ENCODE results near the gene COL4A2. TPM values are rescaled to one million over a fixed set of nuclear protein-coding genes. Genes with fewer than 3 reads are reported as not detected.

COL4A2 gene
- total and polyA plus RNA-seq, 11 donors, result 92.4 to 377 (median 166) TPM

DNA sequence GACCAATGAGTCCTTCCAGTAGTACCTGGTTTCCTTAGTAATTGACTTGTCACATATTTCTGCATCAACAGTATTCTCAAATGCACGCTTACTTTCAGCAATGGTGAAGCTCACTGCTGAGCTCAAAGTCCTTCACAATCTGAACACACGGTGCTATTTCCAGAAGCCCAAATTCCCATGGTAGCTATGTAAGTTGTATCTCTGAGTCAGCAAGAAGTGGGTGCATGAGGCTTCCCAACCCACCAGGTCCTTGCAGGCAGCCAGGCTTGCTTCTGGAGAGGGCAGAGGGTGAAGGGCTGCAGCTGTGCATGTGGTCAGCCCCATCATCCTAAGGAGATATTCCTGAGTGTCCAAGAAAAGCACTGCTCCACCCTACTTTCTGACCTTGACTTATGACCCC is 25.7 kb downstream of the COL4A2 start:
- Histone ChIP-seq H3K27ac (peak overlapping the region in 2 of 12 donors; percentile 9 to 95), H3K4me3 (no peak overlapping the region), H3K4me1 (peaks cover 0 to 83% (median 51%) of the 10 kb centered on the region in 12 donors), H3K9me3 (no peaks in the 10 kb centered on the region), H3K36me3 (peaks cover 0 to 15% (median 3%) of the 10 kb centered on the region in 9 donors), H3K27me3 (no peaks in the 10 kb centered on the region)
- WGBS, 4 donors, result 36 to 57% (median 51%) methylated on average over 2 of the region's 2 CpGs
- no peak for TF ChIP-seq CTCF (IDR thresholded peaks at IDR 0.05)
- no peak for TF ChIP-seq POLR2A (IDR thresholded peaks at IDR 0.05)
- intact Hi-C loops (cut with DNase I), result no loop called here
- ATAC-seq, result no peak
- DNase-seq, result peak in 1 of 5 donors; percentile 22

- Histone ChIP-seq H3K9me3 (no peaks in the 10 kb centered on the region), H3K36me3 (peaks cover 0 to 15% (median 3%) of the 10 kb centered on the region in 9 donors), H3K4me3 (no peak overlapping the region), H3K4me1 (peaks cover 3 to 86% (median 59%) of the 10 kb centered on the region in 12 donors), H3K27ac (peak overlapping the region in 1 of 12 donors; percentile 95), H3K27me3 (no peaks in the 10 kb centered on the region)
- intact Hi-C loops (cut with DNase I), result no loop called here
- ATAC-seq (no peak), DNase-seq (no peak)
- 86 to 95% (median 89%) methylated on average over 12 of the region's 12 CpGs for WGBS, 4 donors
- TF ChIP-seq POLR2A (IDR thresholded peaks at IDR 0.05), result no peak
- TF ChIP-seq CTCF (IDR thresholded peaks at IDR 0.05), result no peak
Observed at GRCh38 chr13:110333837-110334236, 26.8 kb downstream of the COL4A2 start.

GRCh38 chr13:110334256-110334655 is 27.2 kb downstream of the COL4A2 start:
- ATAC-seq, result no peak
- Histone ChIP-seq H3K27ac (peak overlapping the region in 1 of 12 donors; percentile 95), H3K9me3 (no peaks in the 10 kb centered on the region), H3K4me1 (peaks cover 6 to 88% (median 60%) of the 10 kb centered on the region in 12 donors), H3K36me3 (peaks cover 0 to 15% (median 3%) of the 10 kb centered on the region in 9 donors), H3K4me3 (no peak overlapping the region), H3K27me3 (no peaks in the 10 kb centered on the region)
- intact Hi-C loops (cut with DNase I), result no loop called here
- 79 to 87% (median 84%) methylated on average over 8 of the region's 8 CpGs for WGBS, 4 donors
- no peak for DNase-seq
- TF ChIP-seq POLR2A (IDR thresholded peaks at IDR 0.05), result no peak
- no peak for TF ChIP-seq CTCF (IDR thresholded peaks at IDR 0.05)

DNA sequence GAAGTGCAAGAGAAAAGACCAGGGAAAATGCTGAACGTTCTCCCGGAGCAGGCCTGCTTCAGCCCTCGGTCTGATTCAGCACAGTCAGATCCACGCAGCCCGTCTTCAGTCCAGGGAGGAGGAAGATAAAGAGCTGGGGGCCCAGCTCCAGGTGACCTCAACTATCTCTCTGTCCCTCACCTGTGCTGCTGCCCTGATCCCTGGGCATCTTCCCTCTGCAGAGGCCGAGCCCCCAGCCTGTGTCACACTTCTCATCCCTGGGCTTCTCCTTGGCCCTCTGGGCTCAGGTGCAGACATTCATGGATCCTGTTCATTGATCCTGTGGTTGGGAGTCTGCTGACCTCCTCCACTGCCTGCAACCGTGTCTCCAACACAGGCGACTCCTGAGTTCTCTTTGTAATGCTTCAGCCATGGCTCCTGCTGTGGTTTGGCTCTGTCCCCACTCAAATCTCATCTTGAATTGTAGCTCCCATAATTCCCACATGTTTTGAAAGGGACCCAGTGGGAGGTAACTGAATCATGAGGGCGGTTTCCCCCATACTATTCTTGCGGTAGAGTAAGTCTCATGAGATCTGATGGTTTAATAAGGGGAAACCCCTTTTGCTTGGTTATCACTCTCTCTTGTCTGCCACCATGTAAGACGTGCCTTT is 27.9 kb downstream of the COL4A2 start:
- no peaks in the 10 kb centered on the region for H3K9me3 ChIP-seq

More for the DNA sequence above, 27.9 kb downstream of the COL4A2 start:
- 88 to 94% (median 92%) methylated on average over 11 of the region's 11 CpGs for WGBS, 4 donors
- Histone ChIP-seq H3K36me3 (peaks cover 0 to 15% (median 3%) of the 10 kb centered on the region in 9 donors), H3K4me1 (peaks cover 7 to 88% (median 60%) of the 10 kb centered on the region in 12 donors), H3K4me3 (no peak overlapping the region), H3K27me3 (no peaks in the 10 kb centered on the region), H3K27ac (peak overlapping the region in 1 of 12 donors; percentile 95)
- no peak for ATAC-seq
- intact Hi-C loops (cut with DNase I), result no loop called here
- no peak for TF ChIP-seq CTCF (IDR thresholded peaks at IDR 0.05)
- no peak for TF ChIP-seq POLR2A (IDR thresholded peaks at IDR 0.05)
- no peak for DNase-seq
